COLO668 (cell line): ENCODE measurements around the gene SMIM33.
"Not testable (repeated sequence)": the region's sequence is repeated elsewhere in the genome, so short reads cannot be mapped to it uniquely, and the experiment has no call there.

Source experiments
- DNase-seq: peaks from one replicate; lab custom pipeline; 2025; ENCODE audit not compliant: unreplicated experiment; lab: John Stamatoyannopoulos, UW

The SMIM33 gene

DNA sequence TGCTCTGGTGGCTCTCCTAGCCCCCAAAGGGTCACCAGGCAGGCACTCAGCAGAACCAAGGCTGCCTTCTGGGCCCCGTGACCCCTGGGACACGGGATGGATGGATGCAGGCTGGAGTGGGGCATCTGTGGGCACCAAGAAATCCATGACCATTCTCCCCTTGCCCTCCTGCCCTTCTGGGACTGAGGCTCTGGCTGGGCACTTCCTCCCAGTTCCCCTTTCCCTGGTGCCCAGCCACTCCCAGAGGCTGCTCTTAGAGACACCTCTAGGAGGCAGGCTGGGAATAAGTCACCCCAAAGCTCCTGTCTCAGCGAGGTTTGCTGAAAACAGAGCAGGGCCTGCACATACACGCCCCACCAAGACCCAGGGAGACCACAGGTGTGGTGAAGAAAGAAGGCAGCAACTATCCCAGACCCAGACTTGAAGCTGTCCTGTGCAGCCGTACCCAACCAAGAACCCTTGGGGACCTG is 10.8 kb downstream of the SMIM33 start:
- no peak for DNase-seq

GRCh38 chr5:139482050-139482889 is 11.5 kb downstream of the SMIM33 start, which contains the start of gene STING1:
TSS of gene STING1 (minus strand) at chr5:139482758. CDS start at chr5:139481704, 1,054 bp downstream.
- peak; percentile 47 for DNase-seq

- not testable (repeated sequence) for DNase-seq
Measured at GRCh38 chr5:139482890-139483208, 12.0 kb downstream of the SMIM33 start.

GRCh38 chr5:139486201-139486600 is 15.4 kb downstream of the SMIM33 start:
- no peak for DNase-seq

DNA sequence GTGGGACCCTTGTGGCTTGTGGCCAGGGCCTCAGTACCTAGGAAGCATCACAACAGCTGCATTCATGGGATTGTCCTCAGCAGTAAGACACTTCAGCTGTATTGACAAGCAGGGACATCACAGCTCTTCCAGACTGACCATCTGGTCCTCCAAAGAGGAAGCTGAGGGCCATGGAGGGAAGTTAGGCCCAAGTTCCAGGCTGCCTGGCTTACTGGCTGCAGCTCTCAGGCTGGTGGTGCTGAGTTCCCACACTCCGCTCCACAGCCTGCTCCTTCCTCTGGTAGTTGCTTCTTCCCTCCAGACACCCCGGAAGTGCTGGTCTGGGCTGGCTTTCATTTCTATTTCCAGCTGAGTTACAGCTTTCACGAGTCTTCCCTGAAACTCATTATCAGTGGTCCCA is 17.5 kb downstream of the SMIM33 start:
- no peak for DNase-seq

DNA sequence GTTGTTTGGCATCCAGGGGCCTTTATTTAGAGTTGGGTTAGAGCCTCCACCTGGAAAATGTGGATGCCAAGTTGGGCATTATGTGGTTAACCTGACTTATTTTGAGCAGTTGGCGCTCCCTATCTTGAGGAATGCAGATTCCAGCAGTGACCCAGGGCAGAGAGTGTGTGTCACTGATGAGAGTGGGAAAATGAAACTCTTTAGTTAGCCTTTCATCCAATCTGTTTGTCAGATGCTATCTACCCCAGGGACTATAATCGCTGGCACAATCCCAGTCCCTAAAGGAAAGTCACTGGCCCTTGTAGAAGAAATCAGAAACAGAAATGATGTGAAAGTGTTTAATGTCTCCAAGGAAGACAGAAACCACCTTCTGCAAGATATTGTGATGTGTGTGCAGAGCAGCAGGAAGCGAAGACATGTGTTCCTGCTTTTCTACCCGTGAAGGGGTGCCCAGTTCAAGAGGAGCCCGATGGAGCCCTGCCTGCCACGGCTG is 21.9 kb downstream of the SMIM33 start:
- DNase-seq = no peak

DNA sequence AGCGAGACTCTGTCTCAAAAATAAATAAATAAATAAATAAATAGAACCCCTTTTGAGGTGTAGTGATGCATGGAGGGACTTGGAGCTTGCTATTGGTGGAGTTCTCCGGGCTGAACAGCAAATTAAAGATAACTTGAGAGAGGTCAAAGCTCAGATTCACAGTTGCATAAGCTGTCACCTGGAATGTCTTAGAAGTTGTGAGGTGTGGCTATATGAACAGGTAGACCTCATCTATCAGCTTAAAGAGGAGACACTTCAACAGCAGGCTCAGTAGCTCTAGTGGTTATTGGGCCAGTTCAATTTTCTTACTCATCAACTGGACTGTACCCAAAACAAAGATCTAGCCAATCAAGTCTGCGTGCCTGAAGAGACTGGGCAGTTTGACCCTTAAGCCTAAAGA is 23.5 kb downstream of the SMIM33 start:
- DNase-seq = no peak

GRCh38 chr5:139494832-139495231 is 24.0 kb downstream of the SMIM33 start:
- no peak for DNase-seq

DNA sequence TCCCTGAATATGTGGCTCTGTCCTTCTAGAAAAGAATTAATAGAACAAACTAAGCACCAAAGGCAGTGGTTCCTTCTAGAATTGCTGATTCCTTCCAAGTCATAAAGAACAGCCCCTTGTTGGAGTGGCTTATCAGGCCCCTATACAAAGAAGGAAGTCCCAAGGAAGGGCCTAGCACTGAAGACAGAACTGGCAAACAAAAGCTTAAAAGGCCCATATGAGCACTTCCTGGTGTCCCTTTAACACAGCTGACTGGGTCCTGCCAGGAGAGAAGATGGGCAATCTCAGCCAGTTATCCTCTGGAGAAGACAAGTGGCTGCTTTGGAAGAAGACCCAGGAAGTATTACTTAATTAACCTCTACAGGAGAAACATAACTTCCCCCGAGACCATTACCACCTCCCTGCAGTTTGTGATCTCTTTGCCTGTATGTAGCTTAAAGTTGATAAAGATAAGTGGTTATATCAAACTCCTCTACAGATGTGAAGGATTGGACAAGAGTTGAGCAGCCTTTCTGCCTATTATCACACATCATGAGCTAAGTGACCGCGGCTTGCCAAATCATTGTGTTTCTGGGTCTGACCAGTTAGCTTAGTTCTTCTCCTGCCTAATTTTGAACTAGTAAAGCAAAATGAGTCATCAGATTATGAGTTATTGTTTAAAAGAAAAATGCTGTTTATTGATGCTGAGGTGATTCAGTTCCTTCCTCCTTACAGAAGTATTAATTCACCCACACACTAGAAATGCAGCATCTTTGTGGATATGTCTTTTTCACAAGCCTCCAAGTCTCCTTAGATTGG is 25.0 kb downstream of the SMIM33 start:
- no peak for DNase-seq

DNA sequence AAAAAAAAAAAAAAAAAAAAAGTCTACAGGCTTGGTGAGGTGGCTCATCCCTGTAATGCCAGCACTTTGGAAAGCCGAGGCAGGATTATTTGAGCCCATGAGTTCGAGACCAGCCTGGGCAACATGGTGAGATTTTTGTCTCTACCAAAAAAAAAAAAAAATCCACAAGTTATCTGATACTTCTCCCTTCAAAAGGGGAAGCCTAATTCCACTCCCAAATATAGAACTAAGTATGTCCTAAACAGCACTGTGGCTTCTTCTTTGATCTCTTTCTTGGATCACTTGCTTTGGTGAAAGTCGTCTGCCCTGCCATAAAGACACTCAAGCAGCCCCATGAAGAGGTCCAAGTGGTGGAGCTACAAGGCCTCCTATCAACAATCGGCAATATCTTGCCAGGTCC is 30.6 kb downstream of the SMIM33 start:
- DNase-seq = no peak

GRCh38 chr5:139503036-139503817 is 32.4 kb downstream of the SMIM33 start:
- not testable (repeated sequence) for DNase-seq

DNA sequence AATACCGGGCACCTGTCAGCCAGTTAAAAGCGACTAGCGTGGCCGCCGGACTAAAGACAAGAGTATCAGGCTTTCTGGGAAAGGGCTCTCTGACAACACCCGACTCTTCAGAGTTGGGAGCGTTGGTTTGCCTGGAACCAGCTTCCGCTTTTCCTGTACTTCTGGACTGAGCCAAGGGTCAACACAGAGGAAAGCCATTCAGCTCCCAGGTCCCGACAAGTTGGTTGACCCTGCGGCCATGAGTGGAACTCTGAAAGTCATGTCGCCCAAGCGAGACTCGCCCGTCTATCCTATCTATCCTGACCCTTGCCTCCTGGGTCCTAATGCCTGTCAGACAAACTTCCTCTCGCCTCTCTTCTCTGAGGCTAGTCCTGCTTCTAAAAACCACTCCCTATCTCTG is 33.1 kb downstream of the SMIM33 start:
- not testable (repeated sequence) for DNase-seq

GRCh38 chr5:139504722-139505121 is 33.9 kb downstream of the SMIM33 start:
- DNase-seq = not testable (repeated sequence)

GRCh38 chr5:139512786-139513390 is 42.1 kb downstream of the SMIM33 start:
- no peak for DNase-seq

GRCh38 chr5:139513434-139513833 is 42.6 kb downstream of the SMIM33 start:
- peak; percentile 61 for DNase-seq

DNA sequence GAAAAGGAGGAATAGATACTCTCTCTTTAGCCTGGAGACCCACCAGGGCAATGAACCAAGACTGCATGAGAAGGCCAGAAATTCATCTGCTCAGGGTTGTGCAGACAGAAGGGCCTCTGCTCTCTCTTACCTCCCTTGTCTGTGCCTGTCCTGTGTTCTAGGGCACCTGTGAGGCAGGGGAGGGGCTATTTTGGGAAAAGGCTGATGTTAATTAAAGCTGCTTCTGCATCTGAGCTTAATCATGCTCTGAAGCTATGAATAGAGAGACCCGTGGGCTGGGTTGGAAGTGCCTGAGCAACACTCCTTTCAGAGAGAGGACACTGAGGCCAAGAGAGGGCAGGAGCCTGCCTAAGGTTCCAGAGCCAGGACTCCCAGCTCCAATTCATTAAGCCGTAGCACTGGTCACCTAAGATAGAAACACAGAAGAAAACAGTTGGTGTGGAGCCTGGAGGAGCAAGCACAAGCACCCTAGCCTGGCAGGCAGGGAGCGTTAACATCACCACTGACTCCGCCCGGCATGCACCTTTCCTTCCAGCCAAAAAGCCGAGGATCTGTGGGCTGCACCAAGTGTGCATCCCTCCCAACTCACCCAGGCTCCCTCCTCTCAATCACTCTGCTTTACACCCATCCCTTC is 43.2 kb downstream of the SMIM33 start:
- DNase-seq = no peak

GRCh38 chr5:139514486-139514856 is 43.7 kb downstream of the SMIM33 start:
- no peak for DNase-seq

DNA sequence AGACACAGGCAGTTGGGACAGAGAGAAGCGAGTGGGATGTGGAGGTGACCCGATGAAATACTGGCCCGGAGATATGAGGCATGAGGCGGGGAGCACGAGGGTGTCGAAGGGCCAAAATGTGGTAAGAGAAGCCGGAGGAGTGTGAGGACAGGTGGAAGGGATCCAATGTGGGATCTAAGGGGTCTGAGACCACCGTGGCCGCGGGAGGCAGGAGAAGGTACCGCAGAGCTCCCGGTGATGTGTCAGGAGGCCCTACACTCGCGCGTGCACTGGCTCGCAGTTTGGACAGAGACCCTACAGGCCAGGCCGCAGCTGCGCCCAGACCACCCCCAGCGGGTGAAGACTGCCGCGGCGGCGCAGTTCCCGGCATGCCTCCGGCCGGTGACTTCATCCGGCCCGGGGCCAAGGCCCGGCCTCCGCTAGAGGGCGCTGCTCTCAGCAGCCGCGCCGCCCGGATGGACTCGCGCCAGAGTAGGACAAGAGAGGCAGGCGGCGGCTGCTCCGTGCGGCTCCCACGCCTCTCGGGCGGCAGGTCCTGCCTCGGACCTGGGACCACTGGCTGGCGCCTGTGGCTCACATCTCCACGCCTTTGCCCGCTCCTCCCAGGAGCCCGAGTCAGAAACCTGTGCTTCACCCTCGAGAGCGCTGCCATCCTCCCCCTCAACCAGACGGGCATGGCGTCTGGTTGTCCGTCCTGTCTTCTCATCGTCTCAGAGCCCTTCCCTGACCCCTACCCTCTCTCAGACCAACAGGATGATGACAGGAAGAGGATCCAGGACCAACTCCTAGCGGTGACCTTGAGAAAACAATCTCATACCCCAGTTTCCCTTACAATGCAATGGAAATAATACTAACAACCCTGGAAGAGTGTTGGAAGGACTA is 47.1 kb downstream of the SMIM33 start:
- DNase-seq = peak; percentile 86
